GM23338 (cell line): Measurements from ENCODE around the gene MCTP2. TPM values are rescaled to one million over a fixed set of nuclear protein-coding genes. Genes with fewer than 3 reads are reported as not detected.

Experiments
- CREB1 ChIP-seq: fragments of 250-450 bp; sonication (Bioruptor Pico); IDR thresholded peaks from 2 replicates; pipeline ENCODE4 v1.5.0; 2020; ENCODE audit warnings: low read depth, mild to moderate bottlenecking, moderate library complexity
- CTCF ChIP-seq, 2 experiments: fragments of 200-600 bp in 1 of 2; sonication (generic) in 1 of 2; conservative IDR thresholded peaks; 2 replicates each; pipeline versions ENCODE4 v1.5.1 to v1.6.1; 2016 to 2017; ENCODE audit warnings: antibody characterized with exemption in 2 of 2, low read depth in 2 of 2, mild to moderate bottlenecking in 2 of 2, moderate library complexity in 1 of 2
- EZH2 ChIP-seq: fragments of 200-600 bp; sonication (generic); IDR thresholded peaks from one replicate; pipeline ENCODE4 v1.8.0; 2017; ENCODE audit warnings: antibody characterized with exemption, mild to moderate bottlenecking, low read depth; ENCODE audit not compliant: unreplicated experiment
- EZH2phosphoT487 ChIP-seq: fragments of 200-600 bp; sonication (generic); IDR thresholded peaks from one replicate; pipeline ENCODE4 v1.8.1; 2018; ENCODE audit warnings: antibody characterized with exemption; ENCODE audit not compliant: unreplicated experiment
- JUNB ChIP-seq: IDR thresholded peaks from one replicate; pipeline ENCODE4 v1.6.1; 2016; ENCODE audit warnings: antibody characterized with exemption; ENCODE audit not compliant: unreplicated experiment
- NANOG ChIP-seq: IDR thresholded peaks from 2 replicates; pipeline ENCODE4 v1.6.1; 2016; ENCODE audit warnings: antibody characterized with exemption, borderline replicate concordance
- POLR2AphosphoS5 ChIP-seq: IDR thresholded peaks from 2 replicates; pipeline ENCODE4 v1.6.1; 2016; ENCODE audit warnings: antibody characterized with exemption, low read depth
- REST ChIP-seq: IDR thresholded peaks from one replicate; pipeline ENCODE4 v1.6.1; 2018; ENCODE audit warnings: antibody characterized with exemption; ENCODE audit not compliant: unreplicated experiment
- STAT1 ChIP-seq: IDR thresholded peaks from one replicate; pipeline ENCODE4 v1.6.1; 2016; ENCODE audit warnings: antibody characterized with exemption; ENCODE audit not compliant: unreplicated experiment
- ZNF331 ChIP-seq: fragments of 250-450 bp; sonication (Bioruptor Pico); IDR thresholded peaks from 2 replicates; pipeline ENCODE4 v1.5.0; 2020; ENCODE audit warnings: low read depth, mild to moderate bottlenecking, moderate library complexity
- ZNF462 ChIP-seq: fragments of 250-450 bp; sonication (Bioruptor Pico); IDR thresholded peaks from 2 replicates; pipeline ENCODE4 v1.5.0; 2020; ENCODE audit warnings: mild to moderate bottlenecking, moderate library complexity
- polyA plus RNA-seq: library from polyadenylated mRNA; unstranded; fragments of >200 nt; fragmentation: Nextera tagmentation; extraction: Ambion mirVana; gene quantifications from 2 replicates; pipeline ENCODE4 v1.2.1, GENCODE V29; 2016
- total RNA-seq: library from RNA; depleted of rRNA; stranded (reverse); fragments of >200 nt; shearing (Covaris generic); gene quantifications from 2 replicates; pipeline ENCODE4 v1.2.3, GENCODE V29; 2014

The MCTP2 gene
- total and polyA plus RNA-seq, 2 experiments from 2014 or later = 1.8 to 5.5 TPM

DNA sequence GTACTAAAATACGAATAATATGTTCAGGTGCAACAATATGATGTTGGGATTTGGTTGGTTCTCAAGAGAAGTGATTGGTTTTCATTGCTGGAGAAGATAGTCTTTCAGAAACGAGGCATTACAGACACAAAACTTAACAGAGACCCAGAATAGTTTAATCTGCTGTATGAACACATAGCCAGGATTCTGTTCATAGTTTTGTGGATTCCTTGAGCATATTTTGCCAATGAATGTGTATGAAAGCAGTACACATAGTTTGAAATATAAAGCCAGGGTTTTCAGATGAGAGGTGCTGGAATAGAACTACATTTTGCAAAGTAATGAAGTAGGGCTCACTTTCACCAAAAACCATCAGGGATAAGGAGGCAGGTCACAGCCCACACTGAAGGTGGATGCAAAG lies 5.7 kb upstream of the MCTP2 start (continued):
- TF ChIP-seq ZNF462 = no peak
- TF ChIP-seq EZH2phosphoT487 = no peak
- no peak for TF ChIP-seq CTCF (conservative IDR thresholded peaks at IDR 0.05; ENCODE audit: low read depth in 2 of 2)
- TF ChIP-seq JUNB = no peak
- TF ChIP-seq POLR2AphosphoS5 = no peak
- no peak for TF ChIP-seq NANOG
- TF ChIP-seq CREB1 (CRISPR knock-in tag) = no peak
- no peak for TF ChIP-seq ZNF331
- TF ChIP-seq EZH2 = no peak
- TF ChIP-seq REST = no peak
- TF ChIP-seq STAT1 = no peak
